Effector memory CD4-positive, alpha-beta T cell (primary cell): Measurements from ENCODE around the gene C6orf47.

Experiments used
- DNase-seq, 3 donors: peaks; one replicate each; pipeline ENCODE4 v3.0.0-alpha.2; 2020
- H3K27ac ChIP-seq: 2 replicates; pipeline ENCODE4 v1.7.0; 2013; ENCODE audit warnings: mild to moderate bottlenecking, low read length, moderate library complexity; ENCODE audit not compliant: insufficient read depth, poor library complexity, severe bottlenecking
- H3K27me3 ChIP-seq: replicated peaks from 2 replicates; pipeline ENCODE4 v1.7.0; 2013; ENCODE audit warnings: mild to moderate bottlenecking, low read length; ENCODE audit not compliant: insufficient read depth, control insufficient read depth, poor library complexity, severe bottlenecking
- H3K36me3 ChIP-seq: 2 replicates; pipeline ENCODE4 v1.7.0; 2013; ENCODE audit warnings: mild to moderate bottlenecking, low read length, moderate library complexity; ENCODE audit not compliant: control insufficient read depth, insufficient read depth
- H3K4me1 ChIP-seq: 2 replicates; pipeline ENCODE4 v1.7.0; 2013; ENCODE audit warnings: low read length, mild to moderate bottlenecking; ENCODE audit not compliant: control insufficient read depth, insufficient read depth, poor library complexity, severe bottlenecking
- H3K4me3 ChIP-seq: 2 replicates; pipeline ENCODE4 v1.7.0; 2013; ENCODE audit warnings: low read length, low read depth, mild to moderate bottlenecking; ENCODE audit not compliant: insufficient read depth, poor library complexity, severe bottlenecking
- H3K9me3 ChIP-seq: 2 replicates; pipeline ENCODE4 v1.7.0; 2013; ENCODE audit warnings: mild to moderate bottlenecking, low read length, moderate library complexity; ENCODE audit not compliant: control insufficient read depth

C6orf47 gene

DNA sequence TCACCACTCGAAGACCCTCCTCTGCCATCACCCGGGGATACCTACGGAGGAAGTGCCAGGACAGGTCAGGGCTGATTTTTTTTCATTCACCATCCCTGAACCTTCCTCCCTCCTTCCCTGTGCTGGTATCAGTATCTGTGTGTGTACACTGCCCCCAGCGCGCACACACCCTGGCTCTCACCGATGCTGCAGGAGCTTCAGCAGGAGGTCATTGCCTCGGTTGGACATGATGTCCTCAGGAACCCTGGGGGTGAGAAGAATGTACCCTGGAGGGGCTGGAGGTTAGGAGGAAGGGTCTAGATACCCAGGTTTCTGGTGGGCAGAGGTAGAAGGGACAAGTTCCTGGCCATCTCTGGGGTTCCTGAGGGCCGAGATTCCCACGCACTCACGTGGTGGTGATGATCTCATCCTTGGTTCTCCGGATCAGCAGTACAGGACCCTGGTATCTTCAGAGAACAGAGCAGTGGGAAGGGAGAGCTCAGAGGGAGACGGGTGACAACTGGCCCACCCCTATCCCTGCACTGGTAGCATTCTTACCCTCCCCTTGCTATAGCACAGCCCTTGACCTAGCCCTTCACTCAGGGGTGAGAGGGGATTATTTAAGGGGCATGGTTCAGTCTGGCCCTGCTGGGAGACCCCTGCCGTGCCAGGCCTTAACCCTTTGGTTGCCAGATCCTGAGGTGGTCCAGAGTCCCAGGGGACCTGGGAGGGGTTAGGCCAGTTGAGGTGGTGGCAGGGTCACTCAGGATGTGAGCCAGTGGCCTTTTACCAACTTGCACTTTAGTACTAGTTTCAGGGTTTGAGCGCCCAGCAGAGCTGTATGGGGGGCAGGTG lies 27.5 kb upstream of the C6orf47 start:
- DNase-seq = no peak
- Histone ChIP-seq H3K4me3 (no peak overlapping the region), H3K36me3 (peaks cover 65% of the 10 kb centered on the region), H3K9me3 (no peaks in the 10 kb centered on the region), H3K27me3 (no peaks in the 10 kb centered on the region), H3K4me1 (no peaks in the 10 kb centered on the region), H3K27ac (no peak overlapping the region)

DNA sequence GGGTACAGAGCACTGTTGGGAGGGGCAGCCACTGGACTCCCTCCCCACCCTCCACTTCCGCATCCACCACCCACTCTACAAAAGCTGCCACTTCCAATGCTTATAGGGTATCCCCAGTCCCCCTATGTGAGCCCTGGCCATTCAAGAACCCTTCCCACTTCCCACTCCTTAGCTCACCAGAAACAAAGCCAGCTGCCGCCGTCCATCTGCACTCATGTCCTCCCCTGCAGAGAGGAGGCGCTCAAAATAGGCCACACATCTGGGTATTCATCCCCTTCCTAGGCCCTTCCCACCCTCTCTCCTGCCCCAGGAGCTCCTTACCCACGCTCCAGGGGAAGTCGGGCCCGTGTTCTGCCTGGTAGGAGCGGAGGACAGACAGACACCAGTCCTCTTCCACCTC lies 26.7 kb upstream of the C6orf47 start:
- H3K4me3 ChIP-seq = no peak overlapping the region
- no peaks in the 10 kb centered on the region for H3K9me3 ChIP-seq
- no peak overlapping the region for H3K27ac ChIP-seq
- no peak for DNase-seq
- no peaks in the 10 kb centered on the region for H3K27me3 ChIP-seq
- H3K36me3 ChIP-seq = peaks cover 60% of the 10 kb centered on the region
- no peaks in the 10 kb centered on the region for H3K4me1 ChIP-seq

DNA sequence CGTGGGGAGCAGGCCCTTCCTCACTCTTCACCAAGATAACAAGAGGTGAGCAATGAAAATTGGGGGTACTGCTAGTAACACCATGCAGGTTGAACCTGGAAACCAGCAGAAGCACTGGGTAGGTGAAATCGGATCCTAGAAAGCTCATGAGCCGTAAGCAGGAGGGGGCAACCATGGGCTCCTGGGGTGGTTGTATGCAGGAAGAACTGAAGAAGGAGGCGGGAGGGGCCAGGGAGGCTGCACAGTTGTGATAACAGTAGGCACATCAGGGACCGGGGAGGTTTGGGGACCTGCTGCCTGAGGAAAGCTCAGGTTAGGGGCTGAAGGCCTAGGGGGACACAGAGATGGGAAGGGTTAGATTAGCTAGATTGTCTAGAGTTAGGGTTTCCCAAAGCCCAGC lies 25.9 kb upstream of the C6orf47 start:
- Histone ChIP-seq H3K36me3 (peaks cover 57% of the 10 kb centered on the region), H3K4me1 (peaks cover 3% of the 10 kb centered on the region), H3K4me3 (no peak overlapping the region), H3K27me3 (no peaks in the 10 kb centered on the region), H3K27ac (no peak overlapping the region), H3K9me3 (no peaks in the 10 kb centered on the region)
- DNase-seq = no peak

DNA sequence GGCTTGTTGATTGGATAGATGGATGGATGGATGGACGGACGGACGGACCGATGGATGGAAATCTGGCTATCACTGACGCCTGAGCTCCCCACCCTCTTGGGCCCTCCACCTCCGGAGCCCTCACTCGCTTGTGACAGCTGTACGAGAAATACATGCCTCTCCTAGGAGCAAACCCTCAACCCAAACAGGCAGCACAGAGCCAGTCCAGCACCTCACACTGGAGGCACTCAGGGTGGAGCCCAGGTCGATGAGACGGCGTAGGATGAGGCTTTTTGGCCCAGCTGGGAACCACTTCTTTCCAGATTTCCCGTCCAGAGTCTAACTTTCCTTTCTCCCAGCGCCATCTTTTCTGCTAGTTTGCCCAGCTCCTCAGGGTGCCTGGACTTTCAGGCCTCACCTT lies 23.0 kb upstream of the C6orf47 start:
- Histone ChIP-seq H3K9me3 (no peaks in the 10 kb centered on the region), H3K36me3 (peaks cover 28% of the 10 kb centered on the region), H3K4me1 (peaks cover 10% of the 10 kb centered on the region), H3K4me3 (no peak overlapping the region), H3K27ac (no peak overlapping the region), H3K27me3 (no peaks in the 10 kb centered on the region)
- DNase-seq = no peak

DNA sequence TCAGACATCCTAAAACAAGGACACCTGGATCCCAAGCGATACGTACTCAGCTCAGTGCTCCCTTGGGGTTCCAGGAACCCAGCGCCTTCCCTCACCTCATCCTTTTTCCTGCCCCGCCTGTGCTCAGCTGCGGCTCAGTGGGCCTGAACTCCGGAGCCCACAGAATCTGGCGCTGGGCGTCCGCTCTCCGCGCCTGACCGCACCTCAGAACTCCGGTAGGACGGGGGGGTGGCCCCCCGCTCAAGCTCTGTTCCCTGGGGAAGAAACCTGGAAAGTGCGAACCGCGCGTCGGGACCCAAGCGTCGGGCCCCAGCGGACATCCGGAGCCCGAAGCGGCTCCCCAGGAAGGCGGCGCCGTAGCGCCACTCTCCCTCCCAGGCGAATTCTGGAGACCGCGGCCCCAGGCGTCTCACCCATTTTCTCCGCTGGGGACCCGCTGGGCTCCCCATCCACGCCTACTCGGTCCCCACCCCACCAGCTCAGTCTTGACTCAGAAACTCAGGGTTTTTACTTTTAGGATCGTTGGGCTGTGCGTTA lies 20.6 kb upstream of the C6orf47 start:
- H3K4me3 ChIP-seq = peak overlapping the region; percentile 77
- no peaks in the 10 kb centered on the region for H3K9me3 ChIP-seq
- DNase-seq = peak in 2 of 3 donors; percentile 19 to 27
- H3K4me1 ChIP-seq = peaks cover 10% of the 10 kb centered on the region
- peak overlapping the region; percentile 63 for H3K27ac ChIP-seq
- H3K27me3 ChIP-seq = no peaks in the 10 kb centered on the region
- peaks cover 5% of the 10 kb centered on the region for H3K36me3 ChIP-seq

DNA sequence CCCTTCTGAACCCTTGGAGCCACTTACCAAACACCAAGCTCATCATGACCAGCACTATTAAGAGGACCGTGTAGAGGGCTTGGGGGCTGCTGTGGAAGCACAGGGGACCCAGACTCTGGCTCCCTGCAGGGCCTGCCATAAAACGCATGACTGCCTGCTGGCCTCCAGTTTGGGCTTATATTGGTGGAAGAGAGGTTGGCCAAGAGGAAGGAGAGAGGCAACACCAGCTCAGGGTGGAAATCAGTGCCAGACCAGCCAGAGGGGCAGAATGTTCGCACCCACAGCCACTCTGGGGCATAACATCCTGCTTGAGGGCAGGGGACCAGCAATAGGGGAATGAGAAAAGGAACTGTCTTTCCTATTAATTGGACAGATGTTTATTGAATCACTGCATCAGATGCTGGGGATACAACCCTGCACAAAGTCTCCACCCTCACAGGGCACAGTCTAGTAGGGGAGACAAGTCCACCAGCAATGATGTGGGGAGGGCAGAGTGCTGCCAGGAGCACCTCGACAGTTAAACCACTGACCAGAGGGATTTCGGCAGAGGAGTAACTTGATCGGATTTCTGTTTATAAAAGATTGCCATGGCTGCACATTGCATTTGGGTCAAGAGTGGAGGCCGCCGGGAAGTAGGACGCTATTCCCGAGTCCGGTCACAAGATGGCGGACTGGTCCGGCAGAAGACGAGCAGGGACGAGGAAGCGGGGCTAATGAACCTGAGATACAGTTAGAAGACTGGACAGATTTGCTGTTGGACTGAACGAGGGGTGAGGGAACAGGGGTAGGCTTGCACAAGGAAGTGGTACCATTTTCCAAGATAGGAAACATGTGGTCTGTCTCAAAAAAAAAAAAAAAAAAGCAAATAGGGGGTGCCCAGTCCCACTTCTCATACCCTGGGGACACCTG lies 19.9 kb upstream of the C6orf47 start, which contains the start of gene LY6G5C:
Gene LY6G5C (minus strand): TSS at position 842 of the 909 bp plus-strand sequence. CDS start 694 bp downstream, at position 148.
- no peaks in the 10 kb centered on the region for H3K9me3 ChIP-seq
- H3K27me3 ChIP-seq = no peaks in the 10 kb centered on the region
- H3K36me3 ChIP-seq = no peaks in the 10 kb centered on the region
- H3K4me3 ChIP-seq = peak within 1 kb of the TSS; percentile 77
- DNase-seq = peak; percentile 35 to 48 (median 43)
- H3K27ac ChIP-seq = peak within 1 kb of the TSS; percentile 63
- peaks cover 10% of the 10 kb centered on the region for H3K4me1 ChIP-seq

DNA sequence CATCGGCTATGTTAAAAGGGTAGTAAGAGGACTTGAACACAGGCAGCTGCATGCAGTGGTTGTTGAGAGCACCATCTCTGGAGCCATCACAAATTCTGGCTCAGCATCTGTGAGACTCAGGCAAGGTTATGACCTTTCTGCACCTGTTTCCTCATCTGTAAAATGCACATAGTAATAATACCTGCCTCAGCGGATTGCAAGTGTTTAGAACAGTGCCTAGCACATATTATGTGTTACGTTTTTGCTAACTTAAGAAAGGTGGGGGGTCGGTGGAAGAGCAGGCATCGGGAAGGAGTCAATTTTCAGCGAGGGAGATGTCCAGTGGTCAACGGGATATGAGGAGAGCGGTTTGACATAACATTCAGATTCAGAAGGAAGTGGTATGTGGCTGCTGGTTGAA lies 17.4 kb upstream of the C6orf47 start:
- Histone ChIP-seq H3K4me1 (peaks cover 10% of the 10 kb centered on the region), H3K27me3 (no peaks in the 10 kb centered on the region)
- DNase-seq = no peak

DNA sequence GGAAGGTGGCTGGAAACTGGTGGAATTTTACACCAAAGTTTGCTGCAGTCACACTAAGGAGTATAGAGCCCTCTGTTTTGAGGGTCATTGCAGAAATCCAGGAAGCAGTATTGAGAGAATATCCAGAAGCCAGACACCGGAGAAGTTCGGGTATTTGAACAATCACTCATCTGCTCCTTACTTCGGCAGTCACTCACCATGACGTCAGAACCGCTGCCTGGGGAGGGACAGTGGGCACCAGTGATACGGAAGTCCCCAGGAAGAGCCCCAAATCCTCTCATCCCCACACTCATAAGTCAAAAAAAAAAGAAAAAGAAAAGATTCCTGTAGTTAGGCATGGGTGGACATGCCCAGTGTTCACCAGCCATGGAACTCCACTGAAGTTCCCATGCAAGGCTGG lies 16.3 kb upstream of the C6orf47 start:
- DNase-seq = no peak
- Histone ChIP-seq H3K4me1 (peaks cover 10% of the 10 kb centered on the region), H3K27ac (no peak overlapping the region), H3K27me3 (no peaks in the 10 kb centered on the region), H3K4me3 (no peak overlapping the region), H3K9me3 (no peaks in the 10 kb centered on the region), H3K36me3 (peaks cover 3% of the 10 kb centered on the region)

More for the DNA sequence above, 17.4 kb upstream of the C6orf47 start:
- Histone ChIP-seq H3K4me3 (no peak overlapping the region), H3K9me3 (no peaks in the 10 kb centered on the region), H3K36me3 (no peaks in the 10 kb centered on the region), H3K27ac (no peak overlapping the region)

DNA sequence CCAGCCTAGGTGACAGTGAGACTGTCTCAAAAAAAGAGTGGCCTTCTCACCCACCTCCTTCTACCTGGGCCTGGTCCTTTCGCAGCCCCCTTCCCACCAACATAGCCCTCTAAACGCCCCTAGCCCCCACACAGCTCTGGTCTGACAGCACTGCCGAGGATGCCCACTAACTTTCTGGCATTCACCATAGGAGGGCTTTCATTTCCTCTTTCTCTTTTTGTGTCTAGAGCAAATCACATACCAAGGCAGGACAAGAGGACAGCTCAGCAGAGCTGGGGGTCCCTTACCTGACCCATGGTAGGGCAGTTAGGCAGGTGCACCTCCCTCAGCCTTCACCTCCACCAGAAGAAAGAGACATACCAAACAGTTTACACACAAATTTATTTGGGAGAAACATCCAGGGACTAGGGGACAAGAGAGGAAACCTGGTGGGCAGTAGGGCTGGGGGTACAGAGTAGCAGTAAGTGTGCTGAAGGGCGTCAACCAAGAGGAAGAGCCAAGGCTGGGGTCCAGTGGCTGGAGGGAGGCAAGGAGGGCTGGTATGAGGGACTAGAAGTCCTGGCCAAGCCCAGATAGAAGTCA lies 15.8 kb upstream of the C6orf47 start:
- no peaks in the 10 kb centered on the region for H3K27me3 ChIP-seq
- H3K9me3 ChIP-seq = no peaks in the 10 kb centered on the region
- no peak for DNase-seq
- peaks cover 8% of the 10 kb centered on the region for H3K36me3 ChIP-seq
- H3K4me1 ChIP-seq = peaks cover 7% of the 10 kb centered on the region
- H3K4me3 ChIP-seq = no peak overlapping the region
- H3K27ac ChIP-seq = no peak overlapping the region
